ENCODE measurements around the gene CHST14. TPM values are rescaled to one million over a fixed set of nuclear protein-coding genes. Genes with fewer than 3 reads are reported as not detected.

The CHST14 gene
- polyA plus RNA-seq, 1 donor from 2014 or later = 0.71 TPM

DNA sequence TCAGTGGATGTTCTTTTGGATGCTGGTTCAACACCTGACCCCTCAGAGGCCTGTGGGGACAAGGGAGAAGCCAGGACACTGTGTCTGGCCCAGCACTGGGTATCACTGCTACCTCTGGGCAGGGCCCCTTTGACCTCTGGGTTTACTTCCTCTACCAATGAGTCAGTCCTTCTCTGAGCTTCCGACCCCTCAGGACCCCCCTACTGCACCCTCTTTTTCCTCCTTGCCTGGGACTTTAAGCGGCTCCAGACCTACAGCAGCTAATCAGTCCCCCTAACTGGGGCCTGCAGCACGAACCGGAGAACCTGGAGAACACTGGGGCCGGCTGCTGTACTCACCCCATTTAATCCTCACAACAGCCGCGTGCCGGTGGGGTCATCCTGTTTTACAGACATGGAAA lies 3.8 kb downstream of the CHST14 start:
- H3K79me2 ChIP-seq (replicated peaks; ENCODE audit: insufficient read depth, low read length) = no peaks in the 10 kb centered on the region
- no peaks in the 10 kb centered on the region for H3F3A ChIP-seq (ENCODE audit: insufficient read depth, low read length, poor library complexity, severe bottlenecking)
- no peaks in the 10 kb centered on the region for H3K9me3 ChIP-seq (ENCODE audit: low read length)
- no peaks in the 10 kb centered on the region for H3K36me3 ChIP-seq (ENCODE audit: insufficient read depth, low read length)
- H3K9ac ChIP-seq (ENCODE audit: low read length) = no peak overlapping the region
- H4K20me1 ChIP-seq (ENCODE audit: insufficient read depth) = no peaks in the 10 kb centered on the region
- no peak overlapping the region for H3K4me3 ChIP-seq (ENCODE audit: low read length)
- H3K27me3 ChIP-seq (ENCODE audit: insufficient read depth, low read depth, low read length) = peaks cover 8% of the 10 kb centered on the region
- no peak overlapping the region for H3K4me2 ChIP-seq (ENCODE audit: low read length)
- no peak for TF ChIP-seq SMC3 (conservative IDR thresholded peaks at IDR 0.05; ENCODE audit: poor library complexity)
- TF ChIP-seq MXI1 (conservative IDR thresholded peaks at IDR 0.05; ENCODE audit: poor library complexity, severe bottlenecking) = no peak
- no peak for TF ChIP-seq POLR2AphosphoS5 (IDR thresholded peaks at IDR 0.05)
- no peak for TF ChIP-seq RAD21 (conservative IDR thresholded peaks at IDR 0.05)
- TF ChIP-seq TAF1 (IDR thresholded peaks at IDR 0.05; ENCODE audit: low read depth) = no peak
- no peak for TF ChIP-seq EP300 (conservative IDR thresholded peaks at IDR 0.05; ENCODE audit: poor library complexity, severe bottlenecking)
- no peak for TF ChIP-seq REST (IDR thresholded peaks at IDR 0.05; ENCODE audit: borderline replicate concordance)
- no peak for TF ChIP-seq CTCF (IDR thresholded peaks at IDR 0.05; ENCODE audit: poor library complexity, severe bottlenecking)
- no peak for TF ChIP-seq EZH2 (IDR thresholded peaks at IDR 0.05; ENCODE audit: borderline replicate concordance, insufficient read depth, low read length, poor library complexity, severe bottlenecking)
- H3K27ac ChIP-seq (ENCODE audit: low read length) = no peak overlapping the region
- no peak overlapping the region for H2AFZ ChIP-seq (ENCODE audit: low read depth, low read length)
- H3K9me2 ChIP-seq (ENCODE audit: insufficient read depth, low read length) = no peaks in the 10 kb centered on the region

DNA sequence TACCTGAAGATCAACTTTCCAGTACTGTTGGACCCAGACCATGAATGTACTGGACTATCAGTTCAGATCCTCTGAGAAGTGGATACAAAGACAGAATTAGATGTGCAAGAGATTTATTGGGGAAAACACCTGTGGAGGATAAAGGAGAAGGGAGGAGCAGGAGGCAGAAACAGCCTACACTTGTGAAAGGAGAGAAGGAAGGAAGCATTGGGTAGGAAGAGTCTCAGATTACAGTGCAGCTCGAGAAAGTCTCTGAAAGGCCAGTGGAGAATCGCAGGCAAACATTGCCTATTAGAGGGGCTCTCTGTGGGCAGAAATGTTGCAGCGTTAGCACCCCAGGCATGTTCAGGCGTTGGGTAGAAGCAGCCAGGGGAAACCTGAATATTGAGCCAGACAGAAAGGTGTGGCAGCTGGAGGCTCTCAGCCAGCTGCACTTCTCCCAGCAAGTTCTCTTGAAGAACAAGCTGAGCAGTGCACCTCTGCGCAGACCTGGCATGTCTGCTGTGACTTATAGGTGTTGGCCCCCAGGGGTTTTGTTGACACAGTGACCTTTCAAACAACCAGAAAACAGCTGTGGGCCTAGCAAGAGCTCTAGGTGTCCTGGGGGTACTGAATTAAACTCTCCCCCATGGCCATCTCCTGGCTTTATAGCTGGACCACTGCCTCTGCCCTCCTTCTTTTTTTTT lies 7.0 kb downstream of the CHST14 start:
- Histone ChIP-seq H3K9me2 (ENCODE audit: insufficient read depth, low read length) (no peaks in the 10 kb centered on the region), H4K20me1 (ENCODE audit: insufficient read depth) (no peaks in the 10 kb centered on the region), H3K27me3 (ENCODE audit: insufficient read depth, low read depth, low read length) (no peaks in the 10 kb centered on the region), H3K36me3 (ENCODE audit: insufficient read depth, low read length) (no peaks in the 10 kb centered on the region), H3K9me3 (ENCODE audit: low read length) (no peaks in the 10 kb centered on the region), H3K27ac (ENCODE audit: low read length) (no peak overlapping the region), H3K4me3 (ENCODE audit: low read length) (no peak overlapping the region), H2AFZ (ENCODE audit: low read depth, low read length) (no peak overlapping the region), H3K9ac (ENCODE audit: low read length) (no peak overlapping the region), H3K4me2 (ENCODE audit: low read length) (no peak overlapping the region), H3K79me2 (replicated peaks; ENCODE audit: insufficient read depth, low read length) (no peaks in the 10 kb centered on the region), H3F3A (ENCODE audit: insufficient read depth, low read length, poor library complexity, severe bottlenecking) (no peaks in the 10 kb centered on the region)
- no peak for TF ChIP-seq EP300 (conservative IDR thresholded peaks at IDR 0.05; ENCODE audit: poor library complexity, severe bottlenecking)
- no peak for TF ChIP-seq SMC3 (conservative IDR thresholded peaks at IDR 0.05; ENCODE audit: poor library complexity)
- no peak for TF ChIP-seq RAD21 (conservative IDR thresholded peaks at IDR 0.05)
- TF ChIP-seq EZH2 (IDR thresholded peaks at IDR 0.05; ENCODE audit: borderline replicate concordance, insufficient read depth, low read length, poor library complexity, severe bottlenecking) = no peak
- no peak for TF ChIP-seq REST (IDR thresholded peaks at IDR 0.05; ENCODE audit: borderline replicate concordance)
- TF ChIP-seq TAF1 (IDR thresholded peaks at IDR 0.05; ENCODE audit: low read depth) = no peak
- TF ChIP-seq MXI1 (conservative IDR thresholded peaks at IDR 0.05; ENCODE audit: poor library complexity, severe bottlenecking) = no peak
- TF ChIP-seq POLR2AphosphoS5 (IDR thresholded peaks at IDR 0.05) = no peak
- TF ChIP-seq CTCF (IDR thresholded peaks at IDR 0.05; ENCODE audit: poor library complexity, severe bottlenecking) = no peak

All from neural cell (in vitro differentiated cells).